Measurements from ENCODE around the gene ZBTB47. TPM values are rescaled to one million over a fixed set of nuclear protein-coding genes. Genes with fewer than 3 reads are reported as not detected.

Gene ZBTB47
- polyA plus RNA-seq, 1 donor (not counting 4 experiments of a cell fraction or from before 2014, with no cell fraction given), result 5.1 TPM

- H3K9ac ChIP-seq (ENCODE audit: control insufficient read depth, extremely low read depth, insufficient read depth, low read length), result no peak overlapping the region
- H2AFZ ChIP-seq (ENCODE audit: control insufficient read depth, low read length), result no peak overlapping the region
- no peaks in the 10 kb centered on the region for H3K36me3 ChIP-seq (ENCODE audit: control insufficient read depth in 2 of 2, extremely low read depth in 1 of 2, insufficient read depth in 2 of 2, low read length in 2 of 2)
- DNase-seq (ENCODE audit: low read depth, low spot score) (no peak), FAIRE-seq (no peak)
- H3K27me3 ChIP-seq (ENCODE audit: control insufficient read depth, extremely low read depth, insufficient read depth, low read length), result peaks cover 21% of the 10 kb centered on the region
- TF ChIP-seq EZH2 (IDR thresholded peaks at IDR 0.05; ENCODE audit: low read length), result no peak
- TF ChIP-seq CTCF (optimal IDR thresholded peaks at IDR 0.05 in 1 of 3, IDR thresholded peaks at IDR 0.05 in 1 of 3, conservative IDR thresholded peaks at IDR 0.05 in 1 of 3; ENCODE audit: extremely low read depth in 1 of 3, insufficient read depth in 2 of 3, low read length in 3 of 3), result no peak
- H3K4me2 ChIP-seq (ENCODE audit: control insufficient read depth, extremely low read depth, insufficient read depth, low read depth, low read length), result no peak overlapping the region
- no peaks in the 10 kb centered on the region for H4K20me1 ChIP-seq (ENCODE audit: control insufficient read depth, extremely low read depth, insufficient read depth, low read length)
- no peaks in the 10 kb centered on the region for H3K79me2 ChIP-seq (ENCODE audit: control insufficient read depth, insufficient read depth, low read length)
- dilution Hi-C loops (cut with MboI; ENCODE audit: extremely low pct_ligation_motif_present, low sequenced_read_pairs), result no loop called here
- no peak overlapping the region for H3K4me3 ChIP-seq (ENCODE audit: control insufficient read depth in 2 of 3, extremely low read depth in 1 of 3, insufficient read depth in 2 of 3, low read depth in 1 of 3, low read length in 3 of 3)
- H3K27ac ChIP-seq (ENCODE audit: control insufficient read depth, insufficient read depth, low read length), result no peak overlapping the region
- H3K9me3 ChIP-seq (ENCODE audit: control insufficient read depth, low read depth, low read length), result no peaks in the 10 kb centered on the region
- peaks cover 6% of the 10 kb centered on the region for H3K4me1 ChIP-seq (ENCODE audit: control insufficient read depth, extremely low read depth, insufficient read depth, low read length)
- H3K9me1 ChIP-seq (ENCODE audit: control insufficient read depth, extremely low read depth, insufficient read depth, low read length), result no peaks in the 10 kb centered on the region
Measured at GRCh38 chr3:42688487-42689420, 35.3 kb downstream of the ZBTB47 start.

GRCh38 chr3:42689421-42690014, 36.0 kb downstream of the ZBTB47 start:
- Histone ChIP-seq H3K27ac (ENCODE audit: control insufficient read depth, insufficient read depth, low read length) (no peak overlapping the region), H4K20me1 (ENCODE audit: control insufficient read depth, extremely low read depth, insufficient read depth, low read length) (no peaks in the 10 kb centered on the region), H3K9ac (ENCODE audit: control insufficient read depth, extremely low read depth, insufficient read depth, low read length) (no peak overlapping the region), H3K27me3 (ENCODE audit: control insufficient read depth, extremely low read depth, insufficient read depth, low read length) (peaks cover 21% of the 10 kb centered on the region), H3K36me3 (ENCODE audit: control insufficient read depth in 2 of 2, extremely low read depth in 1 of 2, insufficient read depth in 2 of 2, low read length in 2 of 2) (no peaks in the 10 kb centered on the region), H3K4me1 (ENCODE audit: control insufficient read depth, extremely low read depth, insufficient read depth, low read length) (peaks cover 2% of the 10 kb centered on the region), H3K4me2 (ENCODE audit: control insufficient read depth, extremely low read depth, insufficient read depth, low read depth, low read length) (no peak overlapping the region), H3K9me1 (ENCODE audit: control insufficient read depth, extremely low read depth, insufficient read depth, low read length) (no peaks in the 10 kb centered on the region), H2AFZ (ENCODE audit: control insufficient read depth, low read length) (no peak overlapping the region), H3K4me3 (ENCODE audit: control insufficient read depth in 2 of 3, extremely low read depth in 1 of 3, insufficient read depth in 2 of 3, low read depth in 1 of 3, low read length in 3 of 3) (no peak overlapping the region), H3K79me2 (ENCODE audit: control insufficient read depth, insufficient read depth, low read length) (no peaks in the 10 kb centered on the region), H3K9me3 (ENCODE audit: control insufficient read depth, low read depth, low read length) (no peaks in the 10 kb centered on the region)
- TF ChIP-seq EZH2 (IDR thresholded peaks at IDR 0.05; ENCODE audit: low read length) (no peak), CTCF (optimal IDR thresholded peaks at IDR 0.05 in 1 of 3, IDR thresholded peaks at IDR 0.05 in 1 of 3, conservative IDR thresholded peaks at IDR 0.05 in 1 of 3; ENCODE audit: extremely low read depth in 1 of 3, insufficient read depth in 2 of 3, low read length in 3 of 3) (no peak)
- DNase-seq (ENCODE audit: low read depth, low spot score) (no peak), FAIRE-seq (no peak)
- dilution Hi-C loops (cut with MboI; ENCODE audit: extremely low pct_ligation_motif_present, low sequenced_read_pairs), result no loop called here
